CD4-positive, CD25-positive, alpha-beta regulatory T cell (primary cell): Measurements from ENCODE around the gene ZNF302. TPM values are rescaled to one million over a fixed set of nuclear protein-coding genes. Genes with fewer than 3 reads are reported as not detected.

Experiments
- ATAC-seq, 2 donors: fragments of 150-1000 bp; cut with Tn5 transposase; one replicate each; pipeline ENCODE4 v1.10.0; 2021; ENCODE audit warnings: low read depth in 2 of 2, moderate number of reproducible peaks in 2 of 2, moderate library complexity in 1 of 2
- DNase-seq, 3 donors: peaks; one replicate each; pipeline versions ENCODE4 v3.0.0 to v3.0.0-alpha.2; 2012 to 2022; ENCODE audit warnings: mixed read lengths in 1 of 3
- H3K27ac ChIP-seq: one replicate; pipeline ENCODE4 v1.7.0; 2013; ENCODE audit warnings: mild to moderate bottlenecking, low read length; ENCODE audit not compliant: insufficient read depth, poor library complexity, severe bottlenecking
- H3K27me3 ChIP-seq: one replicate; pipeline ENCODE4 v1.7.0; 2013; ENCODE audit warnings: low read length; ENCODE audit not compliant: control insufficient read depth, insufficient read depth
- H3K36me3 ChIP-seq: one replicate; pipeline ENCODE4 v1.7.0; 2013; ENCODE audit warnings: mild to moderate bottlenecking, low read length, moderate library complexity; ENCODE audit not compliant: control insufficient read depth, insufficient read depth
- H3K4me1 ChIP-seq: 2 replicates; pipeline ENCODE4 v1.7.0; 2013; ENCODE audit warnings: mild to moderate bottlenecking, low read length; ENCODE audit not compliant: insufficient read depth, control insufficient read depth, poor library complexity, severe bottlenecking
- H3K4me3 ChIP-seq: one replicate; pipeline ENCODE4 v1.7.0; 2013; ENCODE audit warnings: low read depth, mild to moderate bottlenecking, low read length, moderate library complexity
- H3K9me3 ChIP-seq, 2 experiments: 1 replicate in 1 of 2; 2 replicates in 1 of 2; pipeline ENCODE4 v1.7.0; 2013; ENCODE audit warnings: low read length in 2 of 2, mild to moderate bottlenecking in 1 of 2, moderate library complexity in 1 of 2; ENCODE audit not compliant: control insufficient read depth in 2 of 2
- H3K27ac Mint-ChIP-seq, 3 donors: one replicate each; pipeline ENCODE4 v1.8.0; 2020 to 2022; ENCODE audit warnings: mild to moderate bottlenecking in 3 of 3, mixed read lengths in 3 of 3, moderate library complexity in 2 of 3
- H3K27me3 Mint-ChIP-seq: one replicate; pipeline ENCODE4 v1.8.0; 2022; ENCODE audit warnings: mild to moderate bottlenecking, mixed read lengths
- H3K36me3 Mint-ChIP-seq: one replicate; pipeline ENCODE4 v1.8.0; 2020; ENCODE audit warnings: mixed read lengths
- H3K4me1 Mint-ChIP-seq, 4 donors: one replicate each; pipeline ENCODE4 v1.8.0; 2020 to 2022; ENCODE audit warnings: mixed read lengths in 4 of 4, mild to moderate bottlenecking in 1 of 4
- H3K4me3 Mint-ChIP-seq, 4 donors: one replicate each; pipeline ENCODE4 v1.8.0; 2020 to 2022; ENCODE audit warnings: mild to moderate bottlenecking in 4 of 4, mixed read lengths in 4 of 4, moderate library complexity in 3 of 4
- H3K9me3 Mint-ChIP-seq, 7 donors: one replicate each; pipeline ENCODE4 v1.8.0; 2020 to 2022; ENCODE audit warnings: mixed read lengths in 7 of 7, mild to moderate bottlenecking in 3 of 7, moderate library complexity in 2 of 7
- polyA plus RNA-seq, 4 donors: library from polyadenylated mRNA; unstranded; fragments of 300-500 nt; fragmentation: Illumina TruSeq; gene quantifications; one replicate each; pipeline ENCODE4 v1.2.3, GENCODE V29; 2021
- total RNA-seq: library from RNA; stranded (reverse); gene quantifications from one replicate; pipeline ENCODE4 v1.2.3, GENCODE V29; 2022

The ZNF302 gene
- total and polyA plus RNA-seq, 5 donors from 2014 or later = 13.9 to 24.3 (median 14.6) TPM

- H3K4me3 Mint-ChIP-seq = peak overlapping the region; percentile 31 to 92 (median 52)
- peaks cover 14 to 41% (median 24%) of the 10 kb centered on the region in 4 donors for H3K4me1 Mint-ChIP-seq
- peaks cover 19% of the 10 kb centered on the region for H3K36me3 ChIP-seq
- peaks cover 23% of the 10 kb centered on the region for H3K27me3 Mint-ChIP-seq
- H3K4me1 ChIP-seq = peaks cover 27% of the 10 kb centered on the region
- H3K27me3 ChIP-seq = peaks cover 3% of the 10 kb centered on the region
- H3K27ac ChIP-seq = no peak overlapping the region
- peaks cover 0 to 14% (median 10%) of the 10 kb centered on the region in 7 donors for H3K9me3 Mint-ChIP-seq
- DNase-seq = no peak
- peaks cover 15% of the 10 kb centered on the region for H3K36me3 Mint-ChIP-seq
- no peak overlapping the region for H3K27ac Mint-ChIP-seq
- peak overlapping the region; percentile 89 for H3K4me3 ChIP-seq
- peaks cover 10 to 14% of the 10 kb centered on the region in 2 experiments for H3K9me3 ChIP-seq
- ATAC-seq = no peak
Measured at GRCh38 chr19:34732612-34733211, 55.2 kb downstream of the ZNF302 start.

GRCh38 chr19:34733266-34733745, 55.8 kb downstream of the ZNF302 start:
- H3K9me3 ChIP-seq = peaks cover 16 to 19% of the 10 kb centered on the region in 2 experiments
- H3K36me3 ChIP-seq = peaks cover 25% of the 10 kb centered on the region
- Mint-ChIP-seq H3K4me3 (peak overlapping the region; percentile 92 to 98 (median 94)), H3K4me1 (peaks cover 14 to 41% (median 24%) of the 10 kb centered on the region in 4 donors), H3K36me3 (peaks cover 19% of the 10 kb centered on the region), H3K9me3 (peaks cover 0 to 18% (median 14%) of the 10 kb centered on the region in 7 donors), H3K27me3 (peaks cover 19% of the 10 kb centered on the region), H3K27ac (peak overlapping the region; percentile 96 to 98 (median 97))
- peak overlapping the region; percentile 89 for H3K4me3 ChIP-seq
- H3K4me1 ChIP-seq = peaks cover 27% of the 10 kb centered on the region
- DNase-seq = no peak
- peak in 1 of 2 donors; percentile 17 for ATAC-seq
- H3K27ac ChIP-seq = peak overlapping the region; percentile 93
- no peaks in the 10 kb centered on the region for H3K27me3 ChIP-seq

GRCh38 chr19:34733746-34734536, 56.5 kb downstream of the ZNF302 start, which contains the start of gene ZNF181:
ZNF181 (plus strand) TSS chr19:34734243; CDS start chr19:34735038, 795 bp downstream.
- H3K4me3 Mint-ChIP-seq = peak within 1 kb of the TSS; percentile 92 to 98 (median 94)
- peak; percentile 85 to 86 for ATAC-seq

GRCh38 chr19:34734537-34735103, 57.1 kb downstream of the ZNF302 start:
- Histone ChIP-seq H3K27me3 (no peaks in the 10 kb centered on the region), H3K36me3 (peaks cover 36% of the 10 kb centered on the region), H3K9me3 (peaks cover 29 to 30% of the 10 kb centered on the region in 2 experiments), H3K4me1 (peaks cover 27% of the 10 kb centered on the region), H3K4me3 (peak overlapping the region; percentile 89), H3K27ac (peak overlapping the region; percentile 93)
- Mint-ChIP-seq H3K4me1 (peaks cover 14 to 41% (median 24%) of the 10 kb centered on the region in 4 donors), H3K36me3 (peaks cover 29% of the 10 kb centered on the region), H3K9me3 (peaks cover 0 to 25% (median 21%) of the 10 kb centered on the region in 7 donors), H3K27ac (peak overlapping the region; percentile 96 to 98 (median 97)), H3K27me3 (peaks cover 13% of the 10 kb centered on the region), H3K4me3 (peak overlapping the region; percentile 92 to 98 (median 94))
- ATAC-seq (peak in 1 of 2 donors; percentile 66), DNase-seq (peak in 1 of 3 donors; percentile 85)

More at GRCh38 chr19:34733746-34734536, 56.5 kb downstream of the ZNF302 start, which contains the start of gene ZNF181:
- Histone ChIP-seq H3K27me3 (no peaks in the 10 kb centered on the region), H3K4me1 (peaks cover 27% of the 10 kb centered on the region), H3K36me3 (peaks cover 29% of the 10 kb centered on the region), H3K27ac (peak within 1 kb of the TSS; percentile 93), H3K4me3 (peak within 1 kb of the TSS; percentile 89), H3K9me3 (peaks cover 23 to 24% of the 10 kb centered on the region in 2 experiments)
- Mint-ChIP-seq H3K4me1 (peaks cover 14 to 41% (median 24%) of the 10 kb centered on the region in 4 donors), H3K36me3 (peaks cover 23% of the 10 kb centered on the region), H3K27ac (peak within 1 kb of the TSS; percentile 96 to 98 (median 97)), H3K9me3 (peaks cover 0 to 21% (median 15%) of the 10 kb centered on the region in 7 donors), H3K27me3 (peaks cover 19% of the 10 kb centered on the region)
- peak; percentile 68 to 94 (median 82) for DNase-seq

Other genes with a start within 250 kb of the ZNF302 start
- gene UBA2, start 249.3 kb upstream of the ZNF302 start, total RNA-seq = 70.3 TPM
- 10 to 100 TPM; 72.1 to 93.0 (median 82.7) TPM for gene UBA2, start 249.3 kb upstream of the ZNF302 start, polyA plus RNA-seq
- gene WTIP, start 195.9 kb upstream of the ZNF302 start, total RNA-seq = 0.27 TPM
- not detected for gene WTIP, start 195.9 kb upstream of the ZNF302 start, polyA plus RNA-seq
- 0.74 TPM for gene SCGB2B2, start 519 bp upstream of the ZNF302 start, total RNA-seq
- under 1 TPM in 1 of 4 donors, not detected in 3; 0.07 TPM for gene SCGB2B2, start 519 bp upstream of the ZNF302 start, polyA plus RNA-seq
- 4.8 TPM for gene ZNF181, start 56.6 kb downstream of the ZNF302 start, total RNA-seq
- 10 to 100 TPM; 14.2 to 32.5 (median 21.7) TPM for gene ZNF181, start 56.6 kb downstream of the ZNF302 start, polyA plus RNA-seq
- gene ZNF599, start 95.5 kb downstream of the ZNF302 start, total RNA-seq = 4.6 TPM
- 1 to 10 TPM; 5.8 to 8.3 (median 6.9) TPM for gene ZNF599, start 95.5 kb downstream of the ZNF302 start, polyA plus RNA-seq
- gene ZNF30, start 249.2 kb downstream of the ZNF302 start, total RNA-seq = 4.5 TPM
- 10 to 100 TPM in 1 of 4 donors, 1 to 10 TPM in 3; 3.0 to 15.2 (median 7.7) TPM for gene ZNF30, start 249.2 kb downstream of the ZNF302 start, polyA plus RNA-seq